K562 (cell line): ENCODE data around the gene ITM2A. TPM values are rescaled to one million over a fixed set of nuclear protein-coding genes. Genes with fewer than 3 reads are reported as not detected.

Source experiments
- ATAC-seq: fragments of 200-7000 bp; cut with Tn5 transposase; 3 replicates; pipeline ENCODE4 v1.9.1; 2020; ENCODE audit warnings: moderate library complexity
- BruUV-seq: library from RNA; stranded (reverse); fragments of 400-500 nt; replicated peaks from 2 replicates; lab custom pipeline; 2021; lab: Mats Ljungman, UMichigan
- CTCF ChIA-PET: fragments of 300-600 bp; formaldehyde crosslinking; extraction: SDS; loops from one replicate; lab custom pipeline; 2021; ENCODE audit warnings: low intra/inter-chr PET ratio; lab: Yijun Ruan, JAX
- POLR2A ChIA-PET: fragments of 300-600, 350-650 bp; sonication (Branson Sonifier 250); formaldehyde crosslinking; extraction: SDS; loops from one replicate; lab custom pipeline; 2021; ENCODE audit warnings: antibody characterized with exemption, inconsistent platforms; lab: Yijun Ruan, JAX
- DNase-seq, 4 experiments: peaks; one replicate each; pipeline versions ENCODE4 v3.0.0 to v3.0.0-alpha.2; 2011 to 2018; ENCODE audit warnings: low spot score in 3 of 4, mixed read lengths in 3 of 4; ENCODE audit errors: extremely low read depth in 1 of 4
- FAIRE-seq: peaks from 2 replicates; lab custom pipeline; 2011; peaks lifted over from hg19 to GRCh38; lab: Jason Lieb, UNC
- H2AFZ ChIP-seq: 2 replicates; pipeline ENCODE4 v1.6.0; 2011; ENCODE audit warnings: low read depth, low read length, control low read depth, inconsistent platforms
- H3K27ac ChIP-seq: fragments of 200-600 bp; 3 replicates; pipeline ENCODE4 v1.8.0; 2011; ENCODE audit warnings: low read depth, mild to moderate bottlenecking, control low read depth, inconsistent platforms, low read length, moderate library complexity, mixed read lengths; ENCODE audit errors: extremely low read depth
- H3K27me3 ChIP-seq, 2 experiments: fragments of 300-600 bp in 1 of 2; 2 replicates in 1 of 2; 3 replicates in 1 of 2; pipeline versions ENCODE4 v1.6.0 to v1.8.0; 2011; ENCODE audit warnings: inconsistent platforms in 2 of 2, low read length in 2 of 2, mild to moderate bottlenecking in 1 of 2, mixed read lengths in 1 of 2, moderate library complexity in 1 of 2; ENCODE audit not compliant: control insufficient read depth in 2 of 2, insufficient read depth in 2 of 2
- H3K36me3 ChIP-seq: fragments of 300-600 bp; 3 replicates; pipeline ENCODE4 v1.8.0; 2011; ENCODE audit warnings: mild to moderate bottlenecking, low read length, inconsistent platforms; ENCODE audit not compliant: control insufficient read depth, insufficient read depth
- H3K4me1 ChIP-seq, 2 experiments: fragments of 200-600 bp in 1 of 2; replicated peaks in 1 of 2; 2 replicates in 1 of 2; 3 replicates in 1 of 2; pipeline versions ENCODE4 v1.5.1 to v1.8.0; 2011; ENCODE audit warnings: inconsistent platforms in 2 of 2, low read length in 2 of 2, mild to moderate bottlenecking in 1 of 2, mixed read lengths in 1 of 2, moderate library complexity in 1 of 2; ENCODE audit not compliant: control insufficient read depth in 2 of 2, insufficient read depth in 2 of 2
- H3K4me2 ChIP-seq: 2 replicates; pipeline ENCODE4 v1.6.1; 2011; ENCODE audit warnings: low read length, control low read depth, inconsistent platforms, mixed read lengths; ENCODE audit not compliant: insufficient read depth
- H3K4me3 ChIP-seq: fragments of 200-600 bp; sonication (generic), shearing (Covaris generic); 2 replicates; pipeline ENCODE4 v1.5.1; 2016; ENCODE audit warnings: control low read depth, inconsistent platforms
- H3K79me2 ChIP-seq: fragments of 200-600 bp; 3 replicates; pipeline ENCODE4 v1.8.0; 2011; ENCODE audit warnings: low read length, inconsistent platforms; ENCODE audit not compliant: control insufficient read depth, insufficient read depth
- H3K9ac ChIP-seq, 2 experiments: 2 replicates each; pipeline versions ENCODE4 v1.6.0 to v1.6.1; 2011; ENCODE audit warnings: low read depth in 2 of 2, low read length in 2 of 2, control low read depth in 1 of 2, inconsistent platforms in 1 of 2, mild to moderate bottlenecking in 1 of 2, mixed read lengths in 1 of 2; ENCODE audit not compliant: insufficient read depth in 1 of 2
- H3K9me1 ChIP-seq: one replicate; pipeline ENCODE4 v1.6.0; 2011; ENCODE audit warnings: inconsistent platforms, mild to moderate bottlenecking, low read length, moderate library complexity; ENCODE audit not compliant: control insufficient read depth, insufficient read depth
- H3K9me3 ChIP-seq: replicated peaks from 2 replicates; pipeline ENCODE4 v1.5.1; 2011; ENCODE audit warnings: low read depth, low read length, inconsistent platforms; ENCODE audit not compliant: control insufficient read depth, insufficient read depth
- H4K20me1 ChIP-seq: replicated peaks from 2 replicates; pipeline ENCODE4 v1.6.1; 2011; ENCODE audit warnings: low read length, inconsistent platforms, mixed read lengths; ENCODE audit not compliant: control insufficient read depth, insufficient read depth
- MTA1 ChIP-seq: fragments of 450-650 bp; IDR thresholded peaks from 2 replicates; pipeline ENCODE4 v1.6.1; 2017; ENCODE audit warnings: borderline replicate concordance
- SMARCB1 ChIP-seq: IDR thresholded peaks from 2 replicates; pipeline ENCODE4 v1.6.1; 2011; ENCODE audit warnings: improper control_type of control experiment, low read depth; ENCODE audit not compliant: insufficient read length
- TBL1XR1 ChIP-seq, 2 experiments: IDR thresholded peaks; 2 replicates each; pipeline ENCODE4 v1.6.1; 2012; ENCODE audit warnings: improper control_type of control experiment in 2 of 2, low read length in 2 of 2, mild to moderate bottlenecking in 1 of 2
- XRCC3 ChIP-seq: fragments of 450-650 bp; IDR thresholded peaks from 2 replicates; pipeline ENCODE4 v1.6.1; 2017; ENCODE audit warnings: mild to moderate bottlenecking, moderate library complexity
- ZC3H11A ChIP-seq: IDR thresholded peaks from 2 replicates; pipeline ENCODE4 v1.6.1; 2012; ENCODE audit warnings: low read depth, low read length, improper control_type of control experiment
- ZNF253 ChIP-seq: fragments of 250-450 bp; sonication (Bioruptor Pico); conservative IDR thresholded peaks from 2 replicates; pipeline ENCODE4 v1.6.1; 2021; ENCODE audit warnings: mild to moderate bottlenecking
- in situ Hi-C: fragments of 300-500 bp; cut with MboI; formaldehyde crosslinking; loops from 4 replicates; pipeline ENCODE4 v1.15.0; 2018; ENCODE audit warnings: inconsistent platforms, mixed read lengths
- intact Hi-C: fragments of 100-400 bp; cut with micrococcal nuclease; formaldehyde crosslinking; loops from 2 replicates; pipeline ENCODE4 v1.14.2; 2022
- polyA plus RNA-seq, 8 experiments: library from polyadenylated mRNA; depleted of rRNA in 4 of 8; stranded (reverse) in 5 of 8; unstranded in 3 of 8; fragments of >200 nt; fragmentation: Nextera tagmentation in 2 of 8; fragmentation: Illumina TruSeq in 1 of 8; extraction: Ambion mirVana in 2 of 8; extraction: Trizol in 1 of 8; gene quantifications; 2 replicates each; pipeline versions ENCODE4 v1.2.1 to v1.2.3, GENCODE V29; 2011 to 2014; ENCODE audit warnings: inconsistent platforms in 1 of 8, missing spikeins in 1 of 8
- total RNA-seq, 7 experiments: library from RNA; depleted of rRNA in 6 of 7; stranded (reverse); fragments of >200 nt in 6 of 7; fragmentation: Illumina TruSeq in 2 of 7; extraction: Trizol in 2 of 7; gene quantifications; 2 replicates each; pipeline versions ENCODE4 v1.2.1 to v1.2.3, GENCODE V29; 2011 to 2021; ENCODE audit warnings: low replicate concordance in 1 of 7
- TF ChIP-seq, protein P1 (sequence below): IDR thresholded peaks from 2 replicates; pipeline ENCODE4 v1.6.1; 2011; ENCODE audit not compliant: insufficient read length; ENCODE audit errors: extremely low read depth

ITM2A gene
- total and polyA plus RNA-seq, 9 of the 15 experiments (the other 6 are each of a cell fraction or from before 2014, with no cell fraction given): 29.4 to 117 (median 57.4) TPM

DNA sequence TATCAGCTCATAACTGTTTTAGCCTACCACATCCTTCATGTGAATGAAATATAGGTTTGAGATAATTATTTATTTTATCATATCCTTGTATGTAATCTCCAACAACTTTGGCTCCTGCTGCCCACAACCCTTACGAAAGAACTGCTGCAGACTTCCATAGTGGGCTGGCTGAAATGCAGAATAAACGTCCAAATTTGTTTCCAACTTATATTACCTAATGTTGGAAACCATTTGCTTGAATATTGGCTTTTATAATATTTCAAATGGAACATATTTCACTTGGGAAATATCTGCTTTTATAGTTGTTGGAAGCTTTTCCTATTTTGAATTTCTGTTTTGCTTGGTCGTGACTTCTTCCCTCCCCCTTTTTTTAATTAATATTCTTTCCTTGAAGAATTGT, 45.0 kb upstream of the ITM2A start (continued):
- TF ChIP-seq TBL1XR1 (IDR thresholded peaks at IDR 0.05; ENCODE audit: low read length in 2 of 2): no peak

DNA sequence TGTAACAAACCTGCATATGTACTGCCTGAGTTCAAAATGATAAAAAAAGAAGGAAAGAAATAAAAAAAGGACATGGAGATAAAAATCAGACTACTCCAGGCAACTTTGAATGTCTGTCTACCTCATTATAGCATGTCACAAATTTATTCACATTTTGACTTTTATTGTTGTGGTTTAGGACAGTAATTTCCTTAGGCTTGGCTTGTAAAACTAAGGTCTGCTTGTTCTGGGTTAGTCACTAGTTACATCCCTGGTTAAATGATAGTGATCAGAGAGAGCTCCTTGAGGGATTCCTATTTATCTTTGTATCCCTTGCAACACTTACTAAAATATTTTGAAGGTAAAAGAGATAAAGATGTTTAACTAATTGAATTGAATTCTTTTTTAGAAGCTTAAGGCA, 42.5 kb upstream of the ITM2A start:
- Histone ChIP-seq H3K4me1 (no peaks in the 10 kb centered on the region), H4K20me1 (no peaks in the 10 kb centered on the region), H3K4me3 (no peak overlapping the region), H2AFZ (no peak overlapping the region), H3K36me3 (no peaks in the 10 kb centered on the region), H3K79me2 (no peaks in the 10 kb centered on the region), H3K9me1 (no peaks in the 10 kb centered on the region), H3K27ac (no peak overlapping the region), H3K9me3 (no peaks in the 10 kb centered on the region), H3K9ac (no peak overlapping the region), H3K4me2 (no peak overlapping the region), H3K27me3 (no peaks in the 10 kb centered on the region)
- ChIA-PET POLR2A (no interaction called here), CTCF (no interaction called here)
- FAIRE-seq: no peak
- in situ Hi-C loops: no loop called here
- DNase-seq: no peak
- no TSS peak for BruUV-seq
- no peak for ATAC-seq
- intact Hi-C loops: loop anchor here (5.0 kb wide), 3 partner anchors 42 to 327 kb away; partner anchors contain the start of gene ITM2A
- TF ChIP-seq, protein P1, sequence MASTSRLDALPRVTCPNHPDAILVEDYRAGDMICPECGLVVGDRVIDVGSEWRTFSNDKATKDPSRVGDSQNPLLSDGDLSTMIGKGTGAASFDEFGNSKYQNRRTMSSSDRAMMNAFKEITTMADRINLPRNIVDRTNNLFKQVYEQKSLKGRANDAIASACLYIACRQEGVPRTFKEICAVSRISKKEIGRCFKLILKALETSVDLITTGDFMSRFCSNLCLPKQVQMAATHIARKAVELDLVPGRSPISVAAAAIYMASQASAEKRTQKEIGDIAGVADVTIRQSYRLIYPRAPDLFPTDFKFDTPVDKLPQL: no peak
- TF ChIP-seq SMARCB1 (no peak), MTA1 (no peak), XRCC3 (no peak), ZC3H11A (no peak), ZNF253 (CRISPR knock-in tag) (no peak)
